Duodenal mucosa (tissue), 2 donors: Measurements from ENCODE around the gene SRA1.

Experiments
- H3K27ac ChIP-seq: one replicate; pipeline ENCODE4 v1.7.0; 2013; ENCODE audit warnings: low read depth, low read length
- H3K27me3 ChIP-seq, 2 donors: one replicate each; pipeline ENCODE4 v1.7.0; 2013; ENCODE audit warnings: low read length in 2 of 2, control low read depth in 1 of 2; ENCODE audit not compliant: insufficient read depth in 2 of 2, control insufficient read depth in 1 of 2
- H3K36me3 ChIP-seq, 2 donors: one replicate each; pipeline ENCODE4 v1.7.0; 2013; ENCODE audit warnings: low read length in 2 of 2, control low read depth in 1 of 2; ENCODE audit not compliant: insufficient read depth in 2 of 2, control insufficient read depth in 1 of 2
- H3K4me1 ChIP-seq, 2 donors: one replicate each; pipeline ENCODE4 v1.7.0; 2013; ENCODE audit warnings: low read length in 2 of 2, control low read depth in 1 of 2; ENCODE audit not compliant: insufficient read depth in 2 of 2, control insufficient read depth in 1 of 2
- H3K4me3 ChIP-seq, 2 donors: one replicate each; pipeline ENCODE4 v1.7.0; 2013; ENCODE audit warnings: low read length in 2 of 2, low read depth in 1 of 2
- H3K9ac ChIP-seq, 2 donors: one replicate each; pipeline ENCODE4 v1.7.0; 2013; ENCODE audit warnings: low read length in 2 of 2, low read depth in 1 of 2
- H3K9me3 ChIP-seq, 2 donors: one replicate each; pipeline ENCODE4 v1.7.0; 2013; ENCODE audit warnings: low read length in 2 of 2, control low read depth in 1 of 2; ENCODE audit not compliant: control insufficient read depth in 1 of 2

Gene SRA1

GRCh38 chr5:140565024-140565779, 7.9 kb upstream of the SRA1 start:
- H3K9ac ChIP-seq = peak overlapping the region; percentile 92 to 99
- no peaks in the 10 kb centered on the region for H3K27me3 ChIP-seq
- H3K27ac ChIP-seq = peak overlapping the region; percentile 94
- H3K9me3 ChIP-seq = no peaks in the 10 kb centered on the region
- H3K4me3 ChIP-seq = peak overlapping the region; percentile 79 to 98
- H3K4me1 ChIP-seq = peaks cover 39 to 49% of the 10 kb centered on the region in 2 donors
- H3K36me3 ChIP-seq = peaks cover 9 to 30% of the 10 kb centered on the region in 2 donors

GRCh38 chr5:140564196-140565023, 7.1 kb upstream of the SRA1 start, which contains the start of the genes APBB3 and SLC35A4:
Gene APBB3, minus strand, starts transcription at chr5:140564598. Its CDS starts 353 bp downstream, at chr5:140564245.
Gene SLC35A4, plus strand, starts transcription at chr5:140564828. Its CDS starts 2,342 bp downstream, at chr5:140567170.
- Histone ChIP-seq H3K4me1 (peaks cover 31 to 41% of the 10 kb centered on the region in 2 donors), H3K4me3 (peak within 1 kb of the TSS; percentile 79 to 98), H3K27me3 (no peaks in the 10 kb centered on the region), H3K36me3 (peaks cover 9 to 30% of the 10 kb centered on the region in 2 donors), H3K9me3 (no peaks in the 10 kb centered on the region), H3K27ac (peak within 1 kb of the TSS; percentile 94), H3K9ac (peak within 1 kb of the TSS; percentile 92 to 99)

- H3K4me1 ChIP-seq = peaks cover 23 to 36% of the 10 kb centered on the region in 2 donors
- H3K36me3 ChIP-seq = peaks cover 9 to 30% of the 10 kb centered on the region in 2 donors
These were observed 6.3 kb upstream of the SRA1 start for GRCh38 chr5:140563596-140563995.

GRCh38 chr5:140561753-140562523, 4.7 kb upstream of the SRA1 start:
- Histone ChIP-seq H3K4me1 (peaks cover 27 to 35% of the 10 kb centered on the region in 2 donors), H3K27ac (no peak overlapping the region), H3K9me3 (no peaks in the 10 kb centered on the region), H3K27me3 (no peaks in the 10 kb centered on the region), H3K4me3 (no peak overlapping the region), H3K36me3 (peaks cover under 1 to 15% of the 10 kb centered on the region in 2 donors), H3K9ac (no peak overlapping the region)

More at GRCh38 chr5:140563596-140563995, 6.3 kb upstream of the SRA1 start:
- H3K27me3 ChIP-seq = no peaks in the 10 kb centered on the region
- peak overlapping the region; percentile 79 to 98 for H3K4me3 ChIP-seq
- no peaks in the 10 kb centered on the region for H3K9me3 ChIP-seq
- peak overlapping the region; percentile 94 for H3K27ac ChIP-seq
- peak overlapping the region; percentile 92 to 99 for H3K9ac ChIP-seq

- peaks cover 0 to 4% of the 10 kb centered on the region in 2 donors for H3K36me3 ChIP-seq
- no peaks in the 10 kb centered on the region for H3K27me3 ChIP-seq
- H3K4me1 ChIP-seq = peaks cover 28 to 35% of the 10 kb centered on the region in 2 donors
- no peak overlapping the region for H3K9ac ChIP-seq
- H3K27ac ChIP-seq = no peak overlapping the region
- H3K4me3 ChIP-seq = no peak overlapping the region
- H3K9me3 ChIP-seq = no peaks in the 10 kb centered on the region
These were observed 3.0 kb upstream of the SRA1 start for GRCh38 chr5:140560227-140560626.

- H3K27me3 ChIP-seq = no peaks in the 10 kb centered on the region
- no peaks in the 10 kb centered on the region for H3K9me3 ChIP-seq
- H3K9ac ChIP-seq = no peak overlapping the region
- H3K27ac ChIP-seq = no peak overlapping the region
- no peak overlapping the region for H3K4me3 ChIP-seq
- peaks cover 21 to 26% of the 10 kb centered on the region in 2 donors for H3K4me1 ChIP-seq
- H3K36me3 ChIP-seq = peaks cover 0 to 4% of the 10 kb centered on the region in 2 donors
These were observed 1.3 kb upstream of the SRA1 start for GRCh38 chr5:140558542-140558941.

- H3K36me3 ChIP-seq = peaks cover 0 to 5% of the 10 kb centered on the region in 2 donors
- H3K27me3 ChIP-seq = no peaks in the 10 kb centered on the region
- H3K9me3 ChIP-seq = no peaks in the 10 kb centered on the region
- peak overlapping the region; percentile 91 to 95 for H3K9ac ChIP-seq
- peaks cover 17 to 21% of the 10 kb centered on the region in 2 donors for H3K4me1 ChIP-seq
- H3K27ac ChIP-seq = peak overlapping the region; percentile 88
- H3K4me3 ChIP-seq = peak overlapping the region; percentile 83 to 86
These were observed 692 bp upstream of the SRA1 start for GRCh38 chr5:140557965-140558364.

- Histone ChIP-seq H3K27me3 (no peaks in the 10 kb centered on the region), H3K4me1 (peaks cover 17 to 21% of the 10 kb centered on the region in 2 donors), H3K9ac (peak overlapping the region; percentile 91 to 95), H3K9me3 (no peaks in the 10 kb centered on the region), H3K36me3 (peaks cover 0 to 12% of the 10 kb centered on the region in 2 donors), H3K4me3 (peak overlapping the region; percentile 83 to 86), H3K27ac (no peak overlapping the region)
These were observed 835 bp downstream of the SRA1 start for GRCh38 chr5:140556438-140556837.

- Histone ChIP-seq H3K4me1 (peaks cover 17 to 21% of the 10 kb centered on the region in 2 donors), H3K36me3 (peaks cover 1 to 18% of the 10 kb centered on the region in 2 donors), H3K27me3 (no peaks in the 10 kb centered on the region), H3K9me3 (no peaks in the 10 kb centered on the region), H3K9ac (peak overlapping the region; percentile 1 to 95), H3K27ac (no peak overlapping the region), H3K4me3 (peak overlapping the region; percentile 83 to 86)
These were observed 1.4 kb downstream of the SRA1 start for GRCh38 chr5:140555747-140556312.
